ENCODE data around the gene SPAG9. TPM values are rescaled to one million over a fixed set of nuclear protein-coding genes. Genes with fewer than 3 reads are reported as not detected.

SPAG9 gene
- total RNA-seq, 1 donor from 2014 or later, result 48.2 TPM

DNA sequence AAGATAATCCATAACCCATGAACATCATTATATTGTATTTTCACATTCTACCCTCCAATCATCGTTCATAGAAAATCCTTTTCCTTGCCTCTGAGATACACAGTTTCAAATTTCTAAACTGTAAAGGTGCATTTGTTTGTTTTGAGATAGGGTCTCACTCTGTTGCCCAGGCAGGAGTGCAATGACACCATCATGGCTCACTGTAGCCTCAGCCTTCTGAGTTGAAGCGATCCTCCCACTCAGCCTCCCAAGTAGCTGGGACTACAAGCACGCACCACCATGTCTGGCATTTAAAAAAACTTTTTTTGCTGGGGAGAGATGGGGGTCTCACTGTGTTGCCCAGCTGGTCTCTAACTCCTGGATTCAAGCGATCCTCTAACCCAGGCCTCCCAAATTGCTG lies 196.4 kb downstream of the SPAG9 start:
- TF ChIP-seq CTCF (conservative IDR thresholded peaks at IDR 0.05; ENCODE audit: low read depth, low read length), result no peak
- no peak overlapping the region for H3K4me3 ChIP-seq (ENCODE audit: low read depth, low read length)
- DNase-seq (ENCODE audit: low read depth), result no peak

- DNase-seq (ENCODE audit: low read depth), result no peak
- TF ChIP-seq CTCF (conservative IDR thresholded peaks at IDR 0.05; ENCODE audit: low read depth, low read length), result no peak
- no peak overlapping the region for H3K4me3 ChIP-seq (ENCODE audit: low read depth, low read length)
Measured at GRCh38 chr17:50923611-50924010, 197.1 kb downstream of the SPAG9 start.

DNA sequence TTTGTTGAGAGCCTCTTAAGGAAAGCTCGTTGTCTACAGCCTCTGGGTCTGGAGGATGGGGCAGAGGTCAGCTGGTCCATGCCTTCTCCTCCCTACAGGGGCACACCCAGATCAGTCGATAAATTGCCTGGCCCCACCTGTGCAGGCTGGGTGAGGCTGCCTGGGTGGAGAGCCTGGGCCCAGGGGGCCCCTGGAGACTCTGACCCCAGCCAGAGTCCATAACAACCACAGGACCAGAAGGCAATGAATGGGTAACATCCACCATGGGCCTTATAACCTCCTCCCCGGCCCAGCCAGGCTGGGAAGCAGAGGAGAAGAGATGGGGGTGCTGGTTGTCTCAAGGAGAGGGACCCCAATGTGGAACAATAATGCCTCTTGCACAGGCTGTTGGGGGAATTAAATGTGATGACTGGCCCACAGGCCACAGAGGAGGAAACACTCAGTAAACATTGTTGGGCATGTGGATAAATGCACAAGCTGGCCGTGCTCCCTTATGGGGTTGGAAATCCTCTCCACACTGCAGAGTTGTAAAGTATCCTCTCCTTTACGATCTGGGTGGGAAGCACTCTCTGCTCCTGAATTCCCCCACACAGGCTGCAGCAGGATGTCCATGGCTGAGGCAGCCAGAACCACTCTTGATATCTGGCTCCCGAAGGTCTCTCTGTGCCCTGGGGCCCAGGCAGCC lies 197.8 kb downstream of the SPAG9 start:
- TF ChIP-seq CTCF (conservative IDR thresholded peaks at IDR 0.05; ENCODE audit: low read depth, low read length), result no peak
- H3K4me3 ChIP-seq (ENCODE audit: low read depth, low read length), result no peak overlapping the region
- no peak for DNase-seq (ENCODE audit: low read depth)

DNA sequence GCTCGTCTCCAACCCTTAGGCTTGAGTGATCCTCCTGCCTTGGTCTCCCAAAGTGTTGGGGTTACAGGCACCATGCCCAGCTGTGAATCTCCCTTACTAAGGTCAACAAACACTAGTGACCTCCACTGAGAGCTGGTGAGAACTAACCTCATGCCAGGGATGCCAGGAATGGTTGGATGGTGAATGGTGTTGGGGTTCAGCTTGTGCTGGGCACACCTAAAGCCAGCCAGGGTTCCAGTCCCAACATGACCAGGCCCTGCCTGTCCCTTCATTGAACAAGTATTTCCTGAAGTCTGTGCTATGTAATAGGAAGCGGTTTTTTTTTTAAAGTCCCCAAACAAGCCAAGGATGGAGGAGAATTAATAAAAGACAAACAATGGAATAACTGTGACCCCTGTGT lies 198.6 kb downstream of the SPAG9 start:
- no peak overlapping the region for H3K4me3 ChIP-seq (ENCODE audit: low read depth, low read length)
- TF ChIP-seq CTCF (conservative IDR thresholded peaks at IDR 0.05; ENCODE audit: low read depth, low read length), result no peak
- no peak for DNase-seq (ENCODE audit: low read depth)

DNA sequence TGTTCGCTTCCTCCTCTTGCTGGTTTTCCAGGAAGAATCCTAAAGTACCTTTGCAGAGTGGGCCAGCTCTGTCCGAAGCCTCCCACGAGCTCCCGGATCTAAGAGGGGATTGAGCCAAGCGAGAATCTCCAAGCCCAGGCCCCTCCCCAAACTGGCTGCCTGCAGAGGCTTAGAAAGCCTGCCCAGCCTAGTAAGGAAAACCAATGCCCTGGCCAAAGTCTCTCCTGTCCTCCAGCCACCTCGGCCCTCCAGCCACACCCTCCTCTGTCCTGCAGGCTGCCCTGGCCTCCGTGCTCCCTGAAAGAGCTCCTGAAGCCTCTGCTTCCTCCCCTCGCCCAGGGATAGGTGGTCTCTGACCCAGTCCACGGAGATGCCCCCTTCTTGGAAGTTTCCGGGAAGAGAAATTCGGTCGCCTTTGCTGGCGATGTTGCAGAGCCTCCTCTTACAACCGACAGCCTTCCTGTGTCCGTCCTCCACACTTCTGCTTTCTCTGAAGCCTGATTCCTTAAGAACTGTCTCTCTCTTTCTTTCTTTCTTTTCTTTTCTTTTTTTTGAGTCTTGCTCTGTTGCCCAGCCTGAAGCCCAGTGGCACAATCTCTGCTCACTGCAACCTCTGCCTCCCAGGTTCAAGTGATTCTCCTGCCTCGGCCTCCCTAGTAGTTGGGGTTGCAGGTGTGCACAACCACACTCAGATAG lies 199.6 kb downstream of the SPAG9 start:
- DNase-seq (ENCODE audit: low read depth), result no peak
- TF ChIP-seq CTCF (conservative IDR thresholded peaks at IDR 0.05; ENCODE audit: low read depth, low read length), result no peak
- no peak overlapping the region for H3K4me3 ChIP-seq (ENCODE audit: low read depth, low read length)

GRCh38 chr17:50920041-50920410 lies 200.6 kb downstream of the SPAG9 start:
- no peak overlapping the region for H3K4me3 ChIP-seq (ENCODE audit: low read depth, low read length)
- no peak for TF ChIP-seq CTCF (conservative IDR thresholded peaks at IDR 0.05; ENCODE audit: low read depth, low read length)
- DNase-seq (ENCODE audit: low read depth), result no peak
